Natural killer cell (primary cell): Measurements from ENCODE around the gene SLC35D1. TPM values are rescaled to one million over a fixed set of nuclear protein-coding genes. Genes with fewer than 3 reads are reported as not detected.

ENCODE experiments used
- ATAC-seq, 3 donors: fragments of 150-1000 bp in 2 of 3; fragments of 200-7000 bp in 1 of 3; cut with Tn5 transposase; 1 replicate in 1 of 3; 2 replicates in 2 of 3; pipeline ENCODE4 v1.10.0; 2021; ENCODE audit warnings: mild to moderate bottlenecking in 2 of 3, moderate library complexity in 2 of 3
- DNase-seq, 2 donors: peaks; one replicate each; pipeline versions ENCODE4 v3.0.0 to v3.0.0-alpha.2; 2013 to 2021; ENCODE audit warnings: mixed read lengths in 1 of 2
- H3K27ac ChIP-seq: one replicate; pipeline ENCODE4 v1.5.1; 2013; ENCODE audit warnings: mild to moderate bottlenecking, low read length
- H3K27me3 ChIP-seq: one replicate; pipeline ENCODE4 v1.6.1; 2013; ENCODE audit warnings: low read length; ENCODE audit not compliant: control insufficient read depth, insufficient read depth
- H3K36me3 ChIP-seq: one replicate; pipeline ENCODE4 v1.6.1; 2013; ENCODE audit warnings: low read length; ENCODE audit not compliant: control insufficient read depth, insufficient read depth
- H3K4me1 ChIP-seq: one replicate; pipeline ENCODE4 v1.6.1; 2013; ENCODE audit warnings: low read length; ENCODE audit not compliant: control insufficient read depth, insufficient read depth
- H3K4me3 ChIP-seq: one replicate; pipeline ENCODE4 v1.5.1; 2013; ENCODE audit warnings: low read length
- H3K9me3 ChIP-seq: one replicate; pipeline ENCODE4 v1.6.1; 2013; ENCODE audit warnings: low read length; ENCODE audit not compliant: control insufficient read depth, insufficient read depth
- H3K27ac Mint-ChIP-seq, 2 donors: one replicate each; pipeline ENCODE4 v1.8.0; 2022; ENCODE audit warnings: mild to moderate bottlenecking in 2 of 2, mixed read lengths in 2 of 2, moderate library complexity in 1 of 2
- H3K27me3 Mint-ChIP-seq, 2 donors: one replicate each; pipeline ENCODE4 v1.8.0; 2022; ENCODE audit warnings: low read depth in 2 of 2, mixed read lengths in 2 of 2
- H3K36me3 Mint-ChIP-seq: one replicate; pipeline ENCODE4 v1.8.0; 2022; ENCODE audit warnings: mixed read lengths
- H3K4me1 Mint-ChIP-seq, 2 donors: one replicate each; pipeline ENCODE4 v1.8.0; 2022; ENCODE audit warnings: mixed read lengths in 2 of 2
- H3K4me3 Mint-ChIP-seq: one replicate; pipeline ENCODE4 v1.8.0; 2022; ENCODE audit warnings: mild to moderate bottlenecking, moderate library complexity, mixed read lengths
- H3K9me3 Mint-ChIP-seq, 2 donors: one replicate each; pipeline ENCODE4 v1.8.0; 2022; ENCODE audit warnings: mixed read lengths in 2 of 2
- CTCF ChIP-seq: fragments of 200-600 bp; IDR thresholded peaks from one replicate; pipeline ENCODE4 v1.8.0; 2022; ENCODE audit warnings: antibody characterized with exemption
- WGBS: methylation state at CpG from one replicate; pipeline ENCODE4 v1.1.7; 2013; ENCODE audit warnings: missing lambda C conversion rate; ENCODE audit not compliant: insufficient coverage; 5-methylcytosine and 5-hydroxymethylcytosine counted together
- intact Hi-C: fragments of 100-400 bp; cut with micrococcal nuclease; formaldehyde crosslinking; loops from one replicate; pipeline ENCODE4 v1.14.2; 2022
- total RNA-seq, 4 donors: library from RNA; stranded (reverse); fragments of 120-200 nt in 1 of 4; gene quantifications; one replicate each; pipeline versions ENCODE4 v1.2.3 to v1.2.4, GENCODE V29; 2013 to 2022

The SLC35D1 gene
- total RNA-seq, 3 donors from 2014 or later (not counting 1 experiment from before 2014, with no cell fraction given) = 12.9 to 17.0 (median 16.1) TPM

- Histone ChIP-seq H3K9me3 (no peaks in the 10 kb centered on the region), H3K27ac (no peak overlapping the region), H3K36me3 (peaks cover 10% of the 10 kb centered on the region), H3K4me3 (no peak overlapping the region), H3K27me3 (no peaks in the 10 kb centered on the region), H3K4me1 (no peaks in the 10 kb centered on the region)
- DNase-seq (no peak), ATAC-seq (no peak)
- Mint-ChIP-seq H3K9me3 (no peaks in the 10 kb centered on the region), H3K27ac (no peak overlapping the region), H3K27me3 (no peaks in the 10 kb centered on the region), H3K36me3 (peaks cover 17% of the 10 kb centered on the region), H3K4me1 (peaks cover 0 to 8% of the 10 kb centered on the region in 2 donors), H3K4me3 (no peak overlapping the region)
- WGBS = 100% methylated on average over 3 of the region's 3 CpGs
- intact Hi-C loops = no loop called here
- no peak for TF ChIP-seq CTCF
Measured at GRCh38 chr1:67009792-67010191, 44.2 kb downstream of the SLC35D1 start.

GRCh38 chr1:67005068-67005467 lies 48.9 kb downstream of the SLC35D1 start:
- Mint-ChIP-seq H3K27me3 (no peaks in the 10 kb centered on the region), H3K4me1 (no peaks in the 10 kb centered on the region), H3K27ac (no peak overlapping the region), H3K4me3 (no peak overlapping the region), H3K9me3 (no peaks in the 10 kb centered on the region), H3K36me3 (peaks cover 27% of the 10 kb centered on the region)
- H3K27ac ChIP-seq = no peak overlapping the region
- DNase-seq (no peak), ATAC-seq (no peak)
- intact Hi-C loops = no loop called here
- H3K36me3 ChIP-seq = peaks cover 14% of the 10 kb centered on the region
- no peaks in the 10 kb centered on the region for H3K4me1 ChIP-seq
- no peak overlapping the region for H3K4me3 ChIP-seq
- no peaks in the 10 kb centered on the region for H3K9me3 ChIP-seq
- 85% methylated on average over 8 of the region's 8 CpGs for WGBS
- no peak for TF ChIP-seq CTCF
- H3K27me3 ChIP-seq = no peaks in the 10 kb centered on the region

GRCh38 chr1:67004176-67004575 lies 49.8 kb downstream of the SLC35D1 start:
- 85% methylated on average over 1 of the region's 1 CpG for WGBS
- H3K27me3 Mint-ChIP-seq = no peaks in the 10 kb centered on the region
- no peaks in the 10 kb centered on the region for H3K27me3 ChIP-seq
- intact Hi-C loops = no loop called here
- no peak for ATAC-seq
- H3K4me3 ChIP-seq = no peak overlapping the region
- H3K36me3 ChIP-seq = peaks cover 14% of the 10 kb centered on the region
- TF ChIP-seq CTCF = no peak
- H3K4me1 Mint-ChIP-seq = no peaks in the 10 kb centered on the region
- H3K27ac ChIP-seq = no peak overlapping the region
- no peak overlapping the region for H3K27ac Mint-ChIP-seq
- H3K36me3 Mint-ChIP-seq = peaks cover 20% of the 10 kb centered on the region
- no peaks in the 10 kb centered on the region for H3K9me3 ChIP-seq
- no peak for DNase-seq
- H3K4me1 ChIP-seq = no peaks in the 10 kb centered on the region
- no peak overlapping the region for H3K4me3 Mint-ChIP-seq
- H3K9me3 Mint-ChIP-seq = no peaks in the 10 kb centered on the region

GRCh38 chr1:67001682-67002425 lies 52.1 kb downstream of the SLC35D1 start:
- H3K4me1 Mint-ChIP-seq = peaks cover 0 to 7% of the 10 kb centered on the region in 2 donors
- H3K27me3 Mint-ChIP-seq = no peaks in the 10 kb centered on the region
- DNase-seq = no peak
- H3K4me3 ChIP-seq = no peak overlapping the region
- ATAC-seq = no peak
- no peaks in the 10 kb centered on the region for H3K9me3 Mint-ChIP-seq
- no peaks in the 10 kb centered on the region for H3K27me3 ChIP-seq
- H3K4me1 ChIP-seq = no peaks in the 10 kb centered on the region
- H3K27ac Mint-ChIP-seq = peak overlapping the region in 1 of 2 donors; percentile 10
- H3K4me3 Mint-ChIP-seq = no peak overlapping the region
- H3K9me3 ChIP-seq = no peaks in the 10 kb centered on the region
- intact Hi-C loops = no loop called here
- 83% methylated on average over 5 of the region's 5 CpGs for WGBS
- no peak for TF ChIP-seq CTCF
- H3K36me3 Mint-ChIP-seq = peaks cover 18% of the 10 kb centered on the region
- no peak overlapping the region for H3K27ac ChIP-seq
- H3K36me3 ChIP-seq = peaks cover 11% of the 10 kb centered on the region
